ENCODE measurements around the gene HIP1R.

- TF ChIP-seq, protein P1, sequence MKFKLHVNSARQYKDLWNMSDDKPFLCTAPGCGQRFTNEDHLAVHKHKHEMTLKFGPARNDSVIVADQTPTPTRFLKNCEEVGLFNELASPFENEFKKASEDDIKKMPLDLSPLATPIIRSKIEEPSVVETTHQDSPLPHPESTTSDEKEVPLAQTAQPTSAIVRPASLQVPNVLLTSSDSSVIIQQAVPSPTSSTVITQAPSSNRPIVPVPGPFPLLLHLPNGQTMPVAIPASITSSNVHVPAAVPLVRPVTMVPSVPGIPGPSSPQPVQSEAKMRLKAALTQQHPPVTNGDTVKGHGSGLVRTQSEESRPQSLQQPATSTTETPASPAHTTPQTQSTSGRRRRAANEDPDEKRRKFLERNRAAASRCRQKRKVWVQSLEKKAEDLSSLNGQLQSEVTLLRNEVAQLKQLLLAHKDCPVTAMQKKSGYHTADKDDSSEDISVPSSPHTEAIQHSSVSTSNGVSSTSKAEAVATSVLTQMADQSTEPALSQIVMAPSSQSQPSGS (tag by site-specific recombination; IDR thresholded peaks at IDR 0.05; ENCODE audit: low read depth), result no peak
- TF ChIP-seq ZNF274 (IDR thresholded peaks at IDR 0.05; ENCODE audit: low read length), result no peak
- no peak for TF ChIP-seq ZNF274 (tag by site-specific recombination; IDR thresholded peaks at IDR 0.05; ENCODE audit: borderline replicate concordance)
- no peak for TF ChIP-seq CTCF (tag by site-specific recombination; IDR thresholded peaks at IDR 0.05)
- no peak for TF ChIP-seq ZNF248 (tag by site-specific recombination; IDR thresholded peaks at IDR 0.05)
- no peak for TF ChIP-seq ZNF639 (tag by site-specific recombination; IDR thresholded peaks at IDR 0.05)
- no peak for TF ChIP-seq ZNF114 (tag by site-specific recombination; IDR thresholded peaks at IDR 0.05)
These were observed 21.9 kb downstream of the HIP1R start for GRCh38 chr12:122856999-122857671.

All from HEK293 (cell line).